IMR-90 (cell line): ENCODE results near the gene AK1. TPM values are rescaled to one million over a fixed set of nuclear protein-coding genes. Genes with fewer than 3 reads are reported as not detected.

Source experiments
- ATAC-seq: fragments of 200-7000 bp; cut with Tn5 transposase; 2 replicates; pipeline ENCODE4 v1.9.1; 2020; ENCODE audit warnings: low read depth, mild to moderate bottlenecking, moderate library complexity
- BruUV-seq: library from RNA; stranded (reverse); fragments of 400-500 nt; replicated peaks from 2 replicates; lab custom pipeline; 2021; lab: Mats Ljungman, UMichigan
- CTCF ChIA-PET: fragments of 300-600 bp; formaldehyde crosslinking; extraction: SDS; loops from one replicate; lab custom pipeline; 2021; ENCODE audit warnings: antibody characterized with exemption; lab: Yijun Ruan, JAX
- POLR2A ChIA-PET: fragments of 300-600 bp; sonication (Branson Sonifier 250); formaldehyde crosslinking; loops from one replicate; lab custom pipeline; 2022; ENCODE audit warnings: antibody characterized with exemption; ENCODE audit not compliant: unreplicated experiment; lab: Charles Lee
- DNase-seq: peaks from one replicate; pipeline ENCODE4 v3.0.0; 2013
- H2AFZ ChIP-seq: replicated peaks from 2 replicates; pipeline ENCODE3; 2013; ENCODE audit warnings: low read length, mild to moderate bottlenecking; ENCODE audit not compliant: poor library complexity
- H2AK5ac ChIP-seq: 2 replicates; pipeline ENCODE4 v1.6.1; 2013; ENCODE audit warnings: low read depth, low read length, inconsistent platforms
- H2AK9ac ChIP-seq: replicated peaks from 2 replicates; pipeline ENCODE3; 2013; ENCODE audit warnings: mild to moderate bottlenecking, low read depth, low read length, moderate library complexity; ENCODE audit not compliant: poor library complexity
- H2BK120ac ChIP-seq: 2 replicates; pipeline ENCODE4 v1.6.1; 2013; ENCODE audit warnings: low read depth, low read length, inconsistent platforms
- H2BK15ac ChIP-seq: 3 replicates; pipeline ENCODE4 v1.6.1; 2013; ENCODE audit warnings: low read depth, low read length, inconsistent platforms
- H2BK20ac ChIP-seq: 2 replicates; pipeline ENCODE4 v1.6.1; 2013; ENCODE audit warnings: low read depth, mild to moderate bottlenecking, inconsistent platforms, low read length, moderate library complexity
- H2BK5ac ChIP-seq: 2 replicates; pipeline ENCODE4 v1.6.1; 2013; ENCODE audit warnings: mild to moderate bottlenecking, low read depth, low read length, inconsistent platforms; ENCODE audit not compliant: poor library complexity, severe bottlenecking
- H3K14ac ChIP-seq: replicated peaks from 2 replicates; pipeline ENCODE4 v1.6.1; 2013; ENCODE audit warnings: low read depth, low read length, inconsistent platforms
- H3K18ac ChIP-seq: 2 replicates; pipeline ENCODE4 v1.6.1; 2013; ENCODE audit warnings: low read depth, low read length, control low read depth
- H3K23ac ChIP-seq: 2 replicates; pipeline ENCODE4 v1.6.1; 2013; ENCODE audit warnings: low read depth, low read length, inconsistent platforms
- H3K27ac ChIP-seq: 2 replicates; pipeline ENCODE4 v1.5.1; 2013; ENCODE audit warnings: mild to moderate bottlenecking, control low read depth, low read length; ENCODE audit not compliant: insufficient read depth
- H3K27me3 ChIP-seq: 2 replicates; pipeline ENCODE4 v1.6.1; 2013; ENCODE audit warnings: low read length; ENCODE audit not compliant: control insufficient read depth, insufficient read depth
- H3K36me3 ChIP-seq: 2 replicates; pipeline ENCODE4 v1.6.1; 2013; ENCODE audit warnings: low read length, mixed read lengths; ENCODE audit not compliant: control insufficient read depth, insufficient read depth
- H3K4ac ChIP-seq: 2 replicates; pipeline ENCODE4 v1.6.1; 2013; ENCODE audit warnings: low read depth, low read length, inconsistent platforms
- H3K4me1 ChIP-seq: 2 replicates; pipeline ENCODE4 v1.6.1; 2013; ENCODE audit warnings: low read length, mixed read lengths; ENCODE audit not compliant: control insufficient read depth, insufficient read depth
- H3K4me2 ChIP-seq: 2 replicates; pipeline ENCODE4 v1.6.1; 2013; ENCODE audit warnings: low read depth, mild to moderate bottlenecking, control low read depth, low read length, moderate library complexity
- H3K4me3 ChIP-seq: 2 replicates; pipeline ENCODE4 v1.5.1; 2013; ENCODE audit warnings: low read depth, mild to moderate bottlenecking, control low read depth, low read length, moderate library complexity; ENCODE audit not compliant: insufficient read depth
- H3K56ac ChIP-seq: 2 replicates; pipeline ENCODE4 v1.6.1; 2013; ENCODE audit warnings: low read length, inconsistent platforms; ENCODE audit not compliant: insufficient read depth; ENCODE audit errors: extremely low read depth
- H3K79me1 ChIP-seq, 2 experiments: 2 replicates each; pipeline ENCODE4 v1.6.1; 2013; ENCODE audit warnings: low read length in 2 of 2, inconsistent platforms in 1 of 2, low read depth in 1 of 2
- H3K9ac ChIP-seq: 2 replicates; pipeline ENCODE4 v1.6.1; 2013; ENCODE audit warnings: low read depth, low read length, control low read depth
- H3K9me1 ChIP-seq: 2 replicates; pipeline ENCODE4 v1.6.1; 2013; ENCODE audit warnings: low read length, inconsistent platforms; ENCODE audit not compliant: insufficient read depth
- H3K9me3 ChIP-seq: 2 replicates; pipeline ENCODE4 v1.6.1; 2013; ENCODE audit warnings: low read length; ENCODE audit not compliant: control insufficient read depth, insufficient read depth
- H4K20me1 ChIP-seq: 2 replicates; pipeline ENCODE4 v1.6.1; 2013; ENCODE audit warnings: low read length, inconsistent platforms; ENCODE audit not compliant: insufficient read depth
- H4K5ac ChIP-seq: 2 replicates; pipeline ENCODE4 v1.6.1; 2013; ENCODE audit warnings: mild to moderate bottlenecking, low read depth, low read length, control low read depth
- H4K8ac ChIP-seq, 2 experiments: 2 replicates each; pipeline ENCODE4 v1.6.1; 2013; ENCODE audit warnings: low read depth in 2 of 2, low read length in 2 of 2, control low read depth in 1 of 2, inconsistent platforms in 1 of 2
- H4K91ac ChIP-seq: 2 replicates; pipeline ENCODE4 v1.6.1; 2013; ENCODE audit warnings: low read depth, low read length, inconsistent platforms; ENCODE audit not compliant: insufficient read depth
- BHLHE40 ChIP-seq: fragments of 150-350 bp; IDR thresholded peaks from 2 replicates; pipeline ENCODE4 v1.6.1; 2016; ENCODE audit warnings: mild to moderate bottlenecking, low read depth, low read length
- CEBPB ChIP-seq: IDR thresholded peaks from 2 replicates; pipeline ENCODE4 v1.6.1; 2012; ENCODE audit warnings: low read depth, low read length, improper control_type of control experiment
- CHD1 ChIP-seq: IDR thresholded peaks from 2 replicates; pipeline ENCODE4 v1.6.1; 2012; ENCODE audit warnings: low read depth, low read length, improper control_type of control experiment
- FOS ChIP-seq: fragments of 150-350 bp; IDR thresholded peaks from 2 replicates; pipeline ENCODE4 v1.6.1; 2016; ENCODE audit warnings: low read depth, low read length
- MAFK ChIP-seq: IDR thresholded peaks from 2 replicates; pipeline ENCODE4 v1.6.1; 2012; ENCODE audit warnings: low read depth, low read length, improper control_type of control experiment
- MAZ ChIP-seq: IDR thresholded peaks from 2 replicates; pipeline ENCODE4 v1.6.1; 2012; ENCODE audit warnings: low read depth, mild to moderate bottlenecking, low read length, improper control_type of control experiment, moderate library complexity, borderline replicate concordance
- RAD21 ChIP-seq: IDR thresholded peaks from 2 replicates; pipeline ENCODE4 v1.6.1; 2012; ENCODE audit warnings: low read length, improper control_type of control experiment
- RCOR1 ChIP-seq: IDR thresholded peaks from 2 replicates; pipeline ENCODE4 v1.6.1; 2012; ENCODE audit warnings: mild to moderate bottlenecking, low read length, improper control_type of control experiment; ENCODE audit not compliant: insufficient replicate concordance
- WGBS, 2 experiments: methylation state at CpG; one replicate each; pipeline versions ENCODE4 v1.1.5 to v1.1.7; 2013; ENCODE audit warnings: missing lambda C conversion rate in 2 of 2; ENCODE audit not compliant: insufficient read length in 1 of 2; ENCODE audit errors: extremely low coverage in 2 of 2; 5-methylcytosine and 5-hydroxymethylcytosine counted together
- dilution Hi-C: fragments of 300-500 bp; cut with HindIII; formaldehyde crosslinking; loops from one replicate; pipeline ENCODE4 v1.14.3; 2018; ENCODE audit warnings: low sequenced_read_pairs; ENCODE audit not compliant: unreplicated experiment
- in situ Hi-C: fragments of 300-500 bp; cut with MboI; formaldehyde crosslinking; loops from 3 replicates; pipeline ENCODE4 v1.14.3; 2019; ENCODE audit warnings: low sequenced_read_pairs, inconsistent platforms, mixed read lengths
- intact Hi-C: fragments of 100-400 bp; cut with micrococcal nuclease; formaldehyde crosslinking; loops from 2 replicates; pipeline ENCODE4 v1.10.0; 2022
- polyA plus RNA-seq, 3 experiments: library from polyadenylated mRNA; depleted of rRNA; stranded (reverse); fragments of >200 nt; gene quantifications; 2 replicates each; pipeline ENCODE4 v1.2.3, GENCODE V29; 2012; ENCODE audit warnings: low replicate concordance in 1 of 3
- total RNA-seq: library from RNA; depleted of rRNA; stranded (reverse); fragments of >200 nt; gene quantifications from 2 replicates; pipeline ENCODE4 v1.2.3, GENCODE V29; 2012
- TF ChIP-seq, protein P1 (sequence below): fragments of 150-350 bp; IDR thresholded peaks from 2 replicates; pipeline ENCODE4 v1.6.1; 2017; ENCODE audit warnings: mild to moderate bottlenecking, antibody characterized with exemption, low read length, low read depth

AK1 gene
- total and polyA plus RNA-seq, 2 of the 4 experiments (the other 2 are of a cell fraction) = 44.8 to 119 TPM

GRCh38 chr9:127844821-127845359 is 32.6 kb downstream of the AK1 start:
- Histone ChIP-seq H3K18ac (peak overlapping the region; percentile 33), H4K5ac (peak overlapping the region; percentile 91), H3K4me3 (no peak overlapping the region), H2BK20ac (peak overlapping the region; percentile 59; the same call in 1 of the 2 replicates), H3K56ac (no peak overlapping the region), H3K27ac (peak overlapping the region; percentile 63), H2BK120ac (peak overlapping the region; percentile 80), H3K36me3 (peaks cover 28% of the 10 kb centered on the region), H3K4ac (peak overlapping the region; percentile 89), H3K14ac (peak overlapping the region; percentile 79), H2AK9ac (peak overlapping the region; percentile 83), H4K91ac (peak overlapping the region; percentile 74), H2AFZ (peak overlapping the region; percentile 73), H3K9ac (no peak overlapping the region), H3K4me1 (peaks cover 16% of the 10 kb centered on the region), H2AK5ac (peak overlapping the region; percentile 65), H4K8ac (peak overlapping the region; percentile 75 to 87), H4K20me1 (no peaks in the 10 kb centered on the region), H3K9me3 (peaks cover 9% of the 10 kb centered on the region), H3K27me3 (no peaks in the 10 kb centered on the region), H3K79me1 (peaks cover 34 to 75% of the 10 kb centered on the region in 2 experiments), H3K23ac (peak overlapping the region; percentile 48; the same call in 1 of the 2 replicates), H2BK15ac (peak overlapping the region; percentile 43; the same call in 1 of the 3 replicates), H3K9me1 (peaks cover 13% of the 10 kb centered on the region), H2BK5ac (peak overlapping the region; percentile 43), H3K4me2 (peak overlapping the region; percentile 14; the same call in 1 of the 2 replicates)
- in situ Hi-C loops = no loop called here
- BruUV-seq = no TSS peak
- no peak for ATAC-seq
- DNase-seq = no peak
- intact Hi-C loops = no loop called here
- WGBS, 2 experiments = 100% methylated on average over 1 of the region's 16 CpGs; no CpG with 5 or more reads in 1 of the 2 experiments
- TF ChIP-seq BHLHE40 = no peak
- TF ChIP-seq RAD21 = no peak
- no peak for TF ChIP-seq MAFK
- TF ChIP-seq CEBPB = no peak
- no peak for TF ChIP-seq MAZ
- no peak for TF ChIP-seq FOS
- no peak for TF ChIP-seq CHD1
- TF ChIP-seq, protein P1, sequence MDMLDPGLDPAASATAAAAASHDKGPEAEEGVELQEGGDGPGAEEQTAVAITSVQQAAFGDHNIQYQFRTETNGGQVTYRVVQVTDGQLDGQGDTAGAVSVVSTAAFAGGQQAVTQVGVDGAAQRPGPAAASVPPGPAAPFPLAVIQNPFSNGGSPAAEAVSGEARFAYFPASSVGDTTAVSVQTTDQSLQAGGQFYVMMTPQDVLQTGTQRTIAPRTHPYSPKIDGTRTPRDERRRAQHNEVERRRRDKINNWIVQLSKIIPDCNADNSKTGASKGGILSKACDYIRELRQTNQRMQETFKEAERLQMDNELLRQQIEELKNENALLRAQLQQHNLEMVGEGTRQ = no peak
- TF ChIP-seq RCOR1 = no peak
- ChIA-PET CTCF (no interaction called here), POLR2A (interaction anchor here (0.5 kb wide), 1 partner anchor 44 kb away, joined by 5 read pairs; no protein-coding TSS in a partner anchor)
- dilution Hi-C loops = no loop called here
